ENCODE measurements around the gene CNGA3.

- TF ChIP-seq, protein P1, sequence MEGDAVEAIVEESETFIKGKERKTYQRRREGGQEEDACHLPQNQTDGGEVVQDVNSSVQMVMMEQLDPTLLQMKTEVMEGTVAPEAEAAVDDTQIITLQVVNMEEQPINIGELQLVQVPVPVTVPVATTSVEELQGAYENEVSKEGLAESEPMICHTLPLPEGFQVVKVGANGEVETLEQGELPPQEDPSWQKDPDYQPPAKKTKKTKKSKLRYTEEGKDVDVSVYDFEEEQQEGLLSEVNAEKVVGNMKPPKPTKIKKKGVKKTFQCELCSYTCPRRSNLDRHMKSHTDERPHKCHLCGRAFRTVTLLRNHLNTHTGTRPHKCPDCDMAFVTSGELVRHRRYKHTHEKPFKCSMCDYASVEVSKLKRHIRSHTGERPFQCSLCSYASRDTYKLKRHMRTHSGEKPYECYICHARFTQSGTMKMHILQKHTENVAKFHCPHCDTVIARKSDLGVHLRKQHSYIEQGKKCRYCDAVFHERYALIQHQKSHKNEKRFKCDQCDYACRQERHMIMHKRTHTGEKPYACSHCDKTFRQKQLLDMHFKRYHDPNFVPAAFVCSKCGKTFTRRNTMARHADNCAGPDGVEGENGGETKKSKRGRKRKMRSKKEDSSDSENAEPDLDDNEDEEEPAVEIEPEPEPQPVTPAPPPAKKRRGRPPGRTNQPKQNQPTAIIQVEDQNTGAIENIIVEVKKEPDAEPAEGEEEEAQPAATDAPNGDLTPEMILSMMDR (IDR thresholded peaks at IDR 0.05) = no peak
- TF ChIP-seq POLR2AphosphoS5 (IDR thresholded peaks at IDR 0.05) = no peak
These were observed 38.2 kb upstream of the CNGA3 start for GRCh38 chr2:98308068-98308467.
